Measurements from ENCODE around the gene PHEX.

The PHEX gene

GRCh38 chrX:22059775-22060174 is 27.6 kb downstream of the PHEX start:
- H3K36me3 ChIP-seq (replicated peaks; ENCODE audit: insufficient read depth, low read length), result no peaks in the 10 kb centered on the region
- no peak overlapping the region for H3K9ac ChIP-seq (ENCODE audit: low read length)
- no peaks in the 10 kb centered on the region for H3K9me2 ChIP-seq (replicated peaks; ENCODE audit: insufficient read depth, low read length)
- TF ChIP-seq EZH2phosphoT487 (IDR thresholded peaks at IDR 0.05; ENCODE audit: low read length) (no peak), EZH2 (optimal IDR thresholded peaks at IDR 0.05; ENCODE audit: low read depth, low read length) (no peak), CTCF (IDR thresholded peaks at IDR 0.05; ENCODE audit: low read length) (no peak)
- H3K4me1 ChIP-seq (ENCODE audit: low read length), result 0 out of 2 replicates have a peak, but pooled peaks cover 5% of the 10 kb centered on the region
- H2AFZ ChIP-seq (ENCODE audit: low read length), result no peak overlapping the region
- H3K4me3 ChIP-seq (ENCODE audit: low read length), result no peak overlapping the region
- H3K79me2 ChIP-seq (ENCODE audit: low read length), result no peaks in the 10 kb centered on the region
- H4K20me1 ChIP-seq (ENCODE audit: insufficient read depth, low read length), result no peaks in the 10 kb centered on the region
- no peak for DNase-seq
- H3K4me2 ChIP-seq (ENCODE audit: low read depth, low read length), result no peak overlapping the region
- H3K9me3 ChIP-seq (replicated peaks; ENCODE audit: insufficient read depth, low read length), result no peaks in the 10 kb centered on the region
- H3F3A ChIP-seq (ENCODE audit: insufficient read depth, low read length), result no peaks in the 10 kb centered on the region
- H3K27ac ChIP-seq (ENCODE audit: low read length), result no peak overlapping the region
- no peaks in the 10 kb centered on the region for H3K27me3 ChIP-seq (replicated peaks; ENCODE audit: insufficient read depth, low read length)

GRCh38 chrX:22060415-22061280 is 28.5 kb downstream of the PHEX start:
- no peaks in the 10 kb centered on the region for H4K20me1 ChIP-seq (ENCODE audit: insufficient read depth, low read length)
- no peak overlapping the region for H3K27ac ChIP-seq (ENCODE audit: low read length)
- no peak overlapping the region for H3K4me3 ChIP-seq (ENCODE audit: low read length)
- DNase-seq, result no peak
- no peak for TF ChIP-seq EZH2 (optimal IDR thresholded peaks at IDR 0.05; ENCODE audit: low read depth, low read length)
- TF ChIP-seq EZH2phosphoT487 (IDR thresholded peaks at IDR 0.05; ENCODE audit: low read length), result no peak
- no peak for TF ChIP-seq CTCF (IDR thresholded peaks at IDR 0.05; ENCODE audit: low read length)
- H3K4me2 ChIP-seq (ENCODE audit: low read depth, low read length), result no peak overlapping the region; the same call in 1 of the 2 replicates
- no peaks in the 10 kb centered on the region for H3F3A ChIP-seq (ENCODE audit: insufficient read depth, low read length)
- 0 out of 2 replicates have a peak, but pooled peaks cover 5% of the 10 kb centered on the region for H3K4me1 ChIP-seq (ENCODE audit: low read length)
- no peaks in the 10 kb centered on the region for H3K9me3 ChIP-seq (replicated peaks; ENCODE audit: insufficient read depth, low read length)
- no peak overlapping the region for H3K9ac ChIP-seq (ENCODE audit: low read length)
- no peak overlapping the region for H2AFZ ChIP-seq (ENCODE audit: low read length)
- no peaks in the 10 kb centered on the region for H3K79me2 ChIP-seq (ENCODE audit: low read length)
- no peaks in the 10 kb centered on the region for H3K9me2 ChIP-seq (replicated peaks; ENCODE audit: insufficient read depth, low read length)
- H3K36me3 ChIP-seq (replicated peaks; ENCODE audit: insufficient read depth, low read length), result no peaks in the 10 kb centered on the region
- no peaks in the 10 kb centered on the region for H3K27me3 ChIP-seq (replicated peaks; ENCODE audit: insufficient read depth, low read length)

GRCh38 chrX:22063284-22063683 is 31.2 kb downstream of the PHEX start:
- Histone ChIP-seq H3K4me3 (ENCODE audit: low read length) (no peak overlapping the region), H3K9ac (ENCODE audit: low read length) (no peak overlapping the region), H3K4me1 (ENCODE audit: low read length) (0 out of 2 replicates have a peak, but pooled peaks cover 5% of the 10 kb centered on the region), H3K36me3 (replicated peaks; ENCODE audit: insufficient read depth, low read length) (no peaks in the 10 kb centered on the region), H2AFZ (ENCODE audit: low read length) (no peak overlapping the region), H4K20me1 (ENCODE audit: insufficient read depth, low read length) (no peaks in the 10 kb centered on the region), H3K4me2 (ENCODE audit: low read depth, low read length) (no peak overlapping the region), H3K27ac (ENCODE audit: low read length) (no peak overlapping the region), H3F3A (ENCODE audit: insufficient read depth, low read length) (no peaks in the 10 kb centered on the region), H3K79me2 (ENCODE audit: low read length) (no peaks in the 10 kb centered on the region), H3K27me3 (replicated peaks; ENCODE audit: insufficient read depth, low read length) (no peaks in the 10 kb centered on the region), H3K9me3 (replicated peaks; ENCODE audit: insufficient read depth, low read length) (no peaks in the 10 kb centered on the region), H3K9me2 (replicated peaks; ENCODE audit: insufficient read depth, low read length) (no peaks in the 10 kb centered on the region)
- peak; percentile 15 for DNase-seq
- TF ChIP-seq CTCF (IDR thresholded peaks at IDR 0.05; ENCODE audit: low read length) (no peak), EZH2phosphoT487 (IDR thresholded peaks at IDR 0.05; ENCODE audit: low read length) (no peak), EZH2 (optimal IDR thresholded peaks at IDR 0.05; ENCODE audit: low read depth, low read length) (no peak)

All from MM.1S (cell line).